ENCODE measurements around the gene PLXNA1.

DNA sequence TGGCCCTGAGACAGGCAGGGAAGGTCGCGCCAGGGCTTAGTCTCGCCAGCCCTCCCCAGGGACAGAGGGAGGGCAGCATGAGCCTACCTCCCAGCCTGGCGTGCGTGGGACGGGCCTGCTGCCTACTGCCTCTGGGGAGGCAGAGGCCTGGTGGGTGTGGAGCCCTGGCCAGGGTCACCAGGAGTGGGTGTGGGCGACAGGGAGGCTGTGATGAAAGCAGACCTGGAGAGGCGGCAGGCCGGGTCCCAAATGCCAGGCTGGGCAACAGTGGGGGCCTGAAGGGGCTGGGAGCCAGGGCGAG is 33.1 kb downstream of the PLXNA1 start:
- no peak for TF ChIP-seq POLR2A (IDR thresholded peaks at IDR 0.05; ENCODE audit: extremely low read depth, insufficient read length)
- TF ChIP-seq, protein P1, sequence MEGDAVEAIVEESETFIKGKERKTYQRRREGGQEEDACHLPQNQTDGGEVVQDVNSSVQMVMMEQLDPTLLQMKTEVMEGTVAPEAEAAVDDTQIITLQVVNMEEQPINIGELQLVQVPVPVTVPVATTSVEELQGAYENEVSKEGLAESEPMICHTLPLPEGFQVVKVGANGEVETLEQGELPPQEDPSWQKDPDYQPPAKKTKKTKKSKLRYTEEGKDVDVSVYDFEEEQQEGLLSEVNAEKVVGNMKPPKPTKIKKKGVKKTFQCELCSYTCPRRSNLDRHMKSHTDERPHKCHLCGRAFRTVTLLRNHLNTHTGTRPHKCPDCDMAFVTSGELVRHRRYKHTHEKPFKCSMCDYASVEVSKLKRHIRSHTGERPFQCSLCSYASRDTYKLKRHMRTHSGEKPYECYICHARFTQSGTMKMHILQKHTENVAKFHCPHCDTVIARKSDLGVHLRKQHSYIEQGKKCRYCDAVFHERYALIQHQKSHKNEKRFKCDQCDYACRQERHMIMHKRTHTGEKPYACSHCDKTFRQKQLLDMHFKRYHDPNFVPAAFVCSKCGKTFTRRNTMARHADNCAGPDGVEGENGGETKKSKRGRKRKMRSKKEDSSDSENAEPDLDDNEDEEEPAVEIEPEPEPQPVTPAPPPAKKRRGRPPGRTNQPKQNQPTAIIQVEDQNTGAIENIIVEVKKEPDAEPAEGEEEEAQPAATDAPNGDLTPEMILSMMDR (IDR thresholded peaks at IDR 0.05; ENCODE audit: low read depth, low read length), result no peak
